ENCODE measurements around the gene SLC25A10.

GRCh38 chr17:81701288-81702071 lies 10.6 kb upstream of the SLC25A10 start:
- TF ChIP-seq CTCF (IDR thresholded peaks at IDR 0.05; ENCODE audit: low read length) (peak; percentile 34), EZH2 (optimal IDR thresholded peaks at IDR 0.05; ENCODE audit: low read depth, low read length) (no peak), EZH2phosphoT487 (IDR thresholded peaks at IDR 0.05; ENCODE audit: low read length) (no peak)

Measured in MM.1S (cell line).